ENCODE results near the gene CRY1.

The CRY1 gene

DNA sequence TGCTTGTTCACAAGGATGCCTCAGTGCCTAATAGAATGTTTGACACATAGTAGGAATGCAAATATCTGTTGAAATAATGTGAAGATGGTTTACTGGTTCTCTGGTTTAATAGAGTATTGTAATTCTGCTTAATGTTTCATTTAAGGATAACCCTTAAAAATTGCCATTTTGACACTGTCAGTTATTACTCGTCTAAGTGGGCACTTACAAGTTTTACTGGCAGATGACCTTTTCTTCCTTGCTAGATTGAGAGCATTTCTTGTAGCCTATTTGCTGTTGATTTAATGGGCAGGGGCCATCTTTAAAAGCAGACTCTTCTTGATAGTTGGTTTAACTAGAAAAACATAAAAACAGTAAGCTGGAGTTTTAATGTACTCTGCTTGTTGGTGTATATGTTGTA, 135.8 kb downstream of the CRY1 start:
- DNase-seq (ENCODE audit: low spot score): no peak

DNA sequence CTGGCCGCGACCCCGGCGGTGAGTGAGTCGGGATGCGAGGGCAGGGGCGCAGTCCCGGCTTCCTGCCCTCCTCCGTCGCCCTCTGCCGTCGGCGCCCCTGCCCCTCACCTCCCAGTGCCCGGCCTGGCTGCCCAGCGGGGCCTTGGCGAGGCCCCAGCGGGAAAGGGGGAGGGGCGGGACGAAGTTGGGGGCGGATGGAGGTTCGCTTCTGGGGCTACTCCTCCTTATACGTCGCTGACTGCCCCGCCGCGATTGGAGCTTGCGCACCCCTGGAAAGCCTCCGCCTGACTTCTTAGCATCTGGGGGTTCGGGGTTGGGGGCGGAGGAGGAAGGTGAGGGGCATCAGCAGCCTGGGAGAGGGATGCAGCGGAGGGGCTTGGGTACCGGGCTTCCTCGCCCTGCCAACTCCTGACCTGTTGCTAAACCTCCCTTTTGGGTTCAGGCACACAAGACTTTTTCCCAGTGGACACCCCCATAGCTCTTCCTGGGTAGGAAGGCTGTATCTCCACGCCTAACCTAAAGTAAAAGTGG, 137.2 kb downstream of the CRY1 start:
- DNase-seq (ENCODE audit: low spot score): no peak

DNA sequence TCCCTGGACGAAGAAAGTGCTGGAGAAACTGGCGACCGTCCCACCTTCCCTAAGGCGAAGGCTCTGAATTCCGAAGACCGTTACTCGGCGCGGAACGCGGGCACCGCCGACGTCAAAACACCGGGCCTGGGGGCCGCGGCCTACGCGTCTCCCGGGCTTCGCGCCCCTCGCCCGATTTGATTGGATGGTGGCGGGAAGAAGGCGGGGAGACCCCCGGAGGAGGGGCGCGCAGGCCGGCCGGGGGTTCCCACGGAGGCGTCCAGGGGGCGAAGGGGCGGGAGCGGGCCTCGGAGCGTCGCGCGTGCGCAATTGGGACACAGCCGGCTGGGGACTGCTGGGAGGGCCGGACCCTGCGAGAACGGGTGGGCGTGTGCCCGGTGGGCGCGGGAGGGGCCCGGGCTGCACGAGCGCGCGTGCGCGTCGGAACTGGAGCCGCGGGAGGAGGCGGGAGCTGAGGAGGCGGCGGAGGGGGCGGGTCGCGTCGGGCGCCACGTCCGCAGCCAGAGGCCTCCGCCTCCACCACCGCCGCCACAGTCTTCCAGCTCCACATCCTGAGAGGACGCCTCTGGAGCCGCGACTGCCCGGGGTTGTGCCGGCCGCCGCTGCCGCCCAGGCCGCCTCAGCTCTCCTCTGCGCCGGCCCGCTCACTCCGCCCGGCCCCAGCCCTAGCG, 137.8 kb downstream of the CRY1 start, which contains the start of gene TMEM263:
TSS of gene TMEM263 (plus strand) at position 531 of the 671 bp plus-strand sequence. CDS start 11,210 bp downstream, outside the sequence.
- peak; percentile 99 for DNase-seq (ENCODE audit: low spot score)

DNA sequence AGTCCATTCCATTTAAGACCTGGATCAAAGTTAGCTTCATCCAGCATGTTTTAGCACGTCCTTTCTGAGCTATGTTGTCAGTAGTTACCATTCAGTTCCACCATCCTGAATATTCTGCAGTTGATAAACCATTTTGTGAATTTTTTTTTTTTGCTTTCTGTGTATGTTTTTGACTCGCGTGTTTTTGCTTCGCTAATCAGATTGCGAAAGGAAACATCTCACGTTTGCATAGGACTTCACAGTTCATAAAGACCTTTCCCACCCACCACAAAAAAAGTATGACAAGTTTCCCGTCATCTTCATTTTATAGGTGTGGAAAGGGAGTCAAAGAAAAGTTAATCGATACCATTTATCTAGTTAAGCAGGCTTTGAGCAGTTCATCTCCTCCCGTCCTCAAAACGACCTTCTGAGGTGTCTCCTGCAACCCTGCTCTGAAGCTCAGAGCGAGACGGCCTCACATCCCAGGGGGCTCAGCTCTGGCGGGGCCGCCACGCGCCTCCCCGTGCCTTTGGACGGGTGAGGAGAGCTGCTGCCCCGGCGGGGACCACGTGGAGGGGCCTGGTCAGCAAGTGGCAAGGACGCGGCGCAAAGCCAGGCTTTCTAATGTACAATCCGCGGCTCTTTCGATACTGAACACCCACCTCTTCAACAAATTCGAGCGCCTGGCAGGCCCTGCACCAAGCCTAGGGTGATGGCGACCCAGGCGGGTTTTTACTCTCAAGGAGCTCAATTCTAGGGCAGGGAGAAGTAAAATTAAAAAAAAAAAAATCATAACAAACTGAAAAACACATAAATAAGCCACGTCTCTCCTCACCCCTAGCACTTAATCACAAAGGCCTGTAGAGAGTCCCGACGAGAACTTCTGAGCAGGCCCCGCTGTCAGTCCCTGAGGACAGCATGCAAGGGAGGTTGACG, 138.6 kb downstream of the CRY1 start:
- DNase-seq (ENCODE audit: low spot score): peak; percentile 64

DNA sequence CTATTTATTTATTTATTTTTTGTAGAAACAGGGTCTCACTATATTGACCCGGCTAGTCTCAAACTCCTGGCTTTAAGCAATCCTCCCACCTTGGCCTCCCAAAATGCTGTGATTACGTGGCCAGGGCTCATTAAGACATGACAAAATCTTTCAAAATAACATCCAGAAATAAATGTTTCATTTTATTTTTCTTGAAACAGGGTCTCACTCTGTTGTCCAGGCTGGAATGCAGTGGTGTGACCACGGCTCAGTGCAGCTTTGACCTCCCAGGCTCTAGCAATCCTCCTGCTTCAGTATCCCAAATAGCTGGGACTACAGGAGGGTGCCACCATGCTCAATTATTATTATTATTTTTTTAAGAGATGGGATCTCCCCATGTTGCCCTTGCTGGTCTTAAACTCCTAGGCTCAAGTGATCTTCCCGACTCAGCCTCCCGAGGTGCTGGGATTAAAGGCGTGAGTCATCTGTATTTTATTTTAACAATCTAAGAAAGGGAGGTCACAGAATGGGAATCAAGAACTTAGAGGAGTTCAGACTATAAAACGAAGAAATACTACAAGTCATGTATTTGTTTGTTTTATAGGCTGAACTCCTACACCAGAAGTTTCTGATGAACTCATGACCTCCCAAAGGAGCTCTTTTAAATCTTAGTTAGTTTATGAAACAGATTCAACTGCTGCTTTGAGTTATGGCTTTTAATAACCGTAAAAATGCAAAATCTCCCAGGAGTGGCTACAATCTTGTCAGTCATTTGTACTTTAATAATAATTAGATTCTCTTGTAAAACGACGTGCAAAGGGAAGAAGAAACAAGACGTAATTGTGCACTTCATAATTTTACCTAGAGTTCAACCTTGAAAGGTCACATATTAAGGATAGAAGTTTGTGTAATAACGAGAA, 139.7 kb downstream of the CRY1 start:
- no peak for DNase-seq (ENCODE audit: low spot score)

DNA sequence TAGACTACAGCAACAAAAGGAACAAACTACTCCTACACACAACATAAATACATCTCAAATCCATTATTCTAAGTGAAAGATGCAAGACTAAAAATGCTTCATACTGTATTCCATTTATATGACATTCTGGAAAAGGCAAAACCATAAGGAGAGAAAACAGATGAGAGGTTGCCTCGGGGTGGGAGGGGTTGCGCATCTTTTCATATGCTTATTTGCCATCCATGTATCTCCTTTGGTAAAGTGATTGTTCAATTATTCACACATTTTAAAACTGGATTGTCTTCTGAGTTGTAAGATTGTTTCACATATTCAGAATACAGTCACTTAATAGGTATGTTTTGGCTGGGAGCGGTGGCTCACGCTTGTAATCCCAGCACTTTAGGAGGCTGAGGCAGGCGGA, 142.8 kb downstream of the CRY1 start:
- DNase-seq (ENCODE audit: low spot score): no peak

DNA sequence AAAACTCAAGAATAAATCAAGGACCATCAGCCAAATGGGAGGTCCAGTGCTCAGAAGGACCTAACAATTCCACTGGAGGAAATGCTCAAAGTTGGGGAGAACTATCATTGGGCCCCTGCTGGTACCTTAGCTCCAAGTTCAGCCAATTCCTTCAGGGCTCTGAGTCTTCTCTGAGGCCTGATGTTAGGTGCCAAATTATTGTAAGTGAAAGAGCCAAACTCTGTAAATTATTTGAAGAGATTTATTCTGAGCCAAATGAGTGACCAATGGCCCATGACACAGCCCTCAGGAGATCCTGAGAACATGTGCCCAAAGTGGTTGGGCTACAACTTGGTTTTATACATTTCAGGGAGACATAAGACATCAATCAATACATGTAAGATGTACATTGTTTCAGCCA, 145.9 kb downstream of the CRY1 start:
- DNase-seq (ENCODE audit: low spot score): no peak

DNA sequence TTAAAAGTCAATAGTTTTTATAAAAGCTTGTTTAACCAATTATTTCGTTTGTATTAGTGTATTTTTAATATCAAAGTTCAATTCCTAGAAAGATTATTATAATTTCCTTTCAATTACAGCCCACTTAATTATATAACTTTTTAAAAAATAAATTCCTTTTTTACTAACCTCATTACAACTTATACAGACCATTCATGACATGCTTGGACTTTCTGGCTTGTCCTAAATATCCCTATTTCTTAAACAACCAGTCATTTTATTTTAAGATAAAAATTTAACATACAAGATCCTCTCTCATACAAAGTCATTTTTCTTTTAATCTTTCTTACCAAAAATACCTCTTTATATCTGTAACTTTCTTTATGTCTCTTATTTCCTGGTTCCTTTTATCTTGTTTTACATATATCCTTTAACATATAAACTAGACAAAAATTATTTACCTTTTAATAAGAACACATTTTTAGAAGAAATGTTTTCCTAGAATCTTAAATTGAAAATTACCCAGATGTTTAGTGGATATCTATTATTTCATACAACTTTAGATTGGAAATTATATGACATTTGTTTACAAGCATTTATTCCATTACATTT, 148.0 kb downstream of the CRY1 start:
- no peak for DNase-seq (ENCODE audit: low spot score)

DNA sequence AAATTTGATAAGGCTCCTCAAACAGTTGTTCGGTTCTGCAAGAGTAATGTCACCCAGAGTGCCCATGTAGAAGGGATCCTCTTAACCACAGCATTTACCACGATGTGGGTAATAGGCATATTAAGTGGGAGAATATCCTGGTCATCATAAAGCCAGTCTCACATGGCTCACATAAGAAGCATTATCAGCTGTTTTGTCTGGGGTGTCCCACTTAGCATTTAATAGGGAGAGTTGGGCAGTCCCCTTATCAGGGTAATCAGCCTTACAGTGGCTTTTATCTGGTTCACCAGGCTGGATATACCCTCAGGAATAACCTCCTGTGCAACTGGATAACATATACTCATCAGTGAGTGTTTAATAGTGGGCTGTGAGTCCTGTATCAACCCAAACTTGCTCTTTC, 150.6 kb downstream of the CRY1 start:
- DNase-seq (ENCODE audit: low spot score): no peak

DNA sequence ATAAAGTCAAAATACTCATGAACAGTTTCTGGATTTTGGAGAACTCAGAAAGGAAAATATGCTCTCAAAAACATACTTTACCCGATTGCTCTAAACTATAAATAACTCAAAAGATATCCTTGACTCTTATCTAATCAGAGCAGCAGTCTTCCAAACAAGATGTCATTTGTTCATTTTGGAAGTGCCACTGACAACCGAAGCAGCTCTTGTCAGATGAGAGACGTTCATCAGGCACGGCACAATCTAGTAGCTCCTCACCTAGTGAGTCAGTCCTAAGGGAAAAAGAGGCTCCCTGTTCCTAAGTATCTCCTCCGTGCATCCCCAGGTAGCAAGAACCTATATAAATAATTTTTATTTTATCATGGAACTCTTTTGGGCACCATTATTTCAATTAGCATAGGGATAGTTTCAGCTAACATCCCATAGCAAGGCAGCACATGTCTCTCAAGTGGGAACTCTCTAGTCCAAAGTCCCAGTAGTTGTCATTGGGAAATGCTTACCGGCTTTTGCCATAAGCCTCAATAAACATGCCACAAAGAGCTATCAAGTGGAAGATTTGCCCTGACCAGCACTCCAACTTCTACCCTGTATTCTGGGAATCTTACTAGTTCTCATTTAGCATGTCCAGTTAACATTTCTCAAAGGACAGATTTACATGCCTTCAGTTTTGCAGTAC, 151.7 kb downstream of the CRY1 start:
- DNase-seq (ENCODE audit: low spot score): no peak
